KOPT-K1 (cell line): ENCODE measurements around the gene GRK1.
"Not testable (repeated sequence)": the region's sequence is repeated elsewhere in the genome, so short reads cannot be mapped to it uniquely, and the experiment has no call there.

Source experiments
- H3K27ac ChIP-seq: fragments of 200-600 bp; sonication (generic); 2 replicates; pipeline ENCODE4 v1.5.1; 2016; ENCODE audit warnings: antibody characterized with exemption, mild to moderate bottlenecking, low read depth, low read length; ENCODE audit not compliant: poor library complexity, severe bottlenecking
- H3K36me3 ChIP-seq: fragments of 200-600 bp; sonication (generic); 2 replicates; pipeline ENCODE4 v1.5.1; 2017; ENCODE audit warnings: antibody characterized with exemption, mild to moderate bottlenecking, low read length, moderate library complexity; ENCODE audit not compliant: insufficient read depth
- H3K9me3 ChIP-seq: fragments of 200-600 bp; sonication (generic); 2 replicates; pipeline ENCODE4 v1.5.1; 2017; ENCODE audit warnings: antibody characterized with exemption, low read length, mild to moderate bottlenecking; ENCODE audit not compliant: insufficient read depth, poor library complexity, severe bottlenecking

GRK1 gene

DNA sequence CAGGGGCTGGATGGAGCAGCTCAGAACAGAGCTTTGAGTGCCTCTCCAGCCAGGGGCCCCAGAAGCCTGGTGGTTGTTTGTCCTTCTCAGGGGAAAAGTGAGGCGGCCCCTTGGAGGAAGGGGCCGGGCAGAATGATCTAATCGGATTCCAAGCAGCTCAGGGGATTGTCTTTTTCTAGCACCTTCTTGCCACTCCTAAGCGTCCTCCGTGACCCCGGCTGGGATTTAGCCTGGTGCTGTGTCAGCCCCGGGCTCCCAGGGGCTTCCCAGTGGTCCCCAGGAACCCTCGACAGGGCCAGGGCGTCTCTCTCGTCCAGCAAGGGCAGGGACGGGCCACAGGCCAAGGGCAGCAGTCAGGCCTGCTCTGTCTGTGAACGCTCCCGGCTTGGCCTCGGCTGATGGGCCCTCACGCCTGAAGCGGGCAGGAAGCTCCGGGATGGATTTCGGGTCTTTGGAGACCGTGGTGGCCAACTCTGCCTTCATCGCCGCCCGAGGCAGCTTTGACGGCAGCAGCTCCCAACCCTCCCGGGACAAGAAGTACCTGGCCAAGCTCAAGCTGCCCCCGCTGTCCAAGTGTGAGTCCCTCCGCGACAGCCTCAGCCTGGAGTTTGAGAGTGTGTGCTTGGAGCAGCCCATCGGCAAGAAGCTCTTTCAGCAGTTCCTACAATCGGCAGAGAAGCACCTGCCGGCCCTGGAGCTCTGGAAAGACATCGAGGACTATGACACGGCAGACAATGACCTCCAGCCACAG, at the start of gene GRK1:
TSS of gene GRK1 (plus strand) at position 269 of the 751 bp plus-strand sequence. CDS start at position 437, 168 bp downstream.
- Histone ChIP-seq H3K36me3 (no peaks in the 10 kb centered on the region), H3K9me3 (peaks cover under 1% of the 10 kb centered on the region), H3K27ac (no peak within 1 kb of the TSS)

DNA sequence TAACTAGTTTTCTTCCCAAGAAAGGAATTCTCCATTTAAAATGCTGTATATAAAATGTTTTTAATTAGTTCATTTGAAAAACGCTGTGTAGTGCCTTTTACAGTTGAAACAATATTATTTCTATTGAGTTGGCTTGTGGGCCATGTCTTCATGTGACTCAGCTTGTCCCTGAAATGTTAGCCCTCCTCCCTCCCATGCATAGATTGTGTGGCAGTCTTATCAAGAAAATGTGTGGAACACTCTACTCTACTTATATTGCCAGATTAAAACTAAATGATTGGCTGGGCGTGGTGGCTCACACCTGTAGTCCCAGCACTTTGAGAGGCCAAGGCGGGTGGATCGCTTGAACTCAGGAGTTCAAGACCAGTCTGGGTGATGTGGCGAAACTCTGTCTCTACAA, 49.1 kb upstream of the GRK1 start:
- Histone ChIP-seq H3K27ac (no peak overlapping the region), H3K36me3 (peaks cover 86% of the 10 kb centered on the region)

DNA sequence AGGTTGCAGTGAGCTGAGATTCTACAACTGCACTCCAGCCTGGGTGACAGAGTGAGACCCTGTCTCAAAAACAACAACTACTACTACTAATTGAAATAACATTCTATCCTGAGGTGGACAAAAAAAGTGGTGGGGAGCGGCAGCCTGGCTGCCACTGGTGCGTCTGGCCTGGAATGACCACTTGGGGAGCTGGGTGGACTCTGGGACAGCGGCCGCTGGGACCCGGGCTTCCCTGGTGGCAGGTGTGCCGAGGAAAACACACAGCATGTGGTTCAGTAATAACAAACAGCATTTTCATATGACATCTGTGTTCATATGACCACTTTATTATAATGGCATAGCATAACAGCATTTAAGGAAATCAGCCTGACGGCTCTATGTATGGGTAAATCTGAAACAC, 48.6 kb upstream of the GRK1 start:
- Histone ChIP-seq H3K36me3 (peaks cover 86% of the 10 kb centered on the region), H3K9me3 (no peaks in the 10 kb centered on the region), H3K27ac (no peak overlapping the region)

More for the DNA sequence above, 49.1 kb upstream of the GRK1 start:
- no peaks in the 10 kb centered on the region for H3K9me3 ChIP-seq

DNA sequence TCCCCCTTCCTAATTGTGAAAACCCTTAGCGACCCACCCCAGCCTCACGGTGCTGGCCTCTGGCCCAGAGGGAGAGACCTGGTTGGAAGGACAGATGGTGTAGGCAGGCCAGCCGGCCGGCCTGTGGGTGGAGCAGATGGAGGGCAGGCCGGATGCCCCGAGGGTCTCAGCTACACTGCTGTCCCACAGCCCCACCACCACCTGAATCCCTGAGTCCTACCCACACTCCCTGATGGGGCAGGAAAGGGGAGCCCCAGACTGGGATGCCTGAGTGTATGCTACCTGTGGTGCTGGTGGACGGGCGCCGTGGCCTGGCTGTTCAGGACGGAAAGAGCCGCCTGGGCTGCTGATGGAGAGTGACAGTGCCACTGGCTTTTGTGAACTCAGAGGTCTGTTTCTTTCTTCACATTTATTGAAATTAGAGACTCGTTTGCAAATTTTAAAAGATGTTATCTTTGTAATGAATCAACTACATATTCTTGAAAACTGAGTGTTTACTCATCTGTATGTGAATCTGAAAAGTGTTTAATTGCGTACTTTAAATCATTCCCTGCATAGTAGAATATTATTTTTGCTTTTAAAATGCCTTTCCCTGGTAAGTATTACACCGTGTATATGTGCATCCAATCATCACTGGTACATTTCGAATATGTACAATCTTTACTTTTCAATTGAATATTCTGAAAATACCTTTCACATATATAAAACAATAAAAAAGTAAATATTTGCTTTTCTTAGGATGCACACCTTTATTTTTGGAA, 46.8 kb upstream of the GRK1 start:
- H3K27ac ChIP-seq = no peak overlapping the region
- H3K36me3 ChIP-seq = peaks cover 86% of the 10 kb centered on the region
- no peaks in the 10 kb centered on the region for H3K9me3 ChIP-seq

DNA sequence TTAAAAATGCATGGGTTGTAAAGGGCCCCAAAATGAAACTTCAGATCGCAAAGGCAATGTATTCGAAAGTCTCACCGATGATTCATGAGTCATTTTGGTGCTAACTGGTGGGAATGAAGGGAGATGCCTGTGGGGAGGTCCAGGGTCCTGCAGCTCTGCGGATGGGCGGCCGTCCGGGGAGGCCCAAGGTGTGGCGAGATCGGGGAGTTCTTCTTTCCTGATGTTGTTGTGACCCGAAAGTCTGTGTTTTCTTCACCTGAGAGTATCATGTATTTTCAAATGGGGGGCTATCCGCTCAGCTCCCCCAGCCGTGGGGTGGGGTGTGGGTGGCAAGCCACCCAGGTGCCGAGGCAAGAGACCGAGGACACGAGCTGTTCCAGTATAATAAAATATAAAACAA, 46.0 kb upstream of the GRK1 start:
- Histone ChIP-seq H3K9me3 (no peaks in the 10 kb centered on the region), H3K27ac (no peak overlapping the region), H3K36me3 (peaks cover 86% of the 10 kb centered on the region)

DNA sequence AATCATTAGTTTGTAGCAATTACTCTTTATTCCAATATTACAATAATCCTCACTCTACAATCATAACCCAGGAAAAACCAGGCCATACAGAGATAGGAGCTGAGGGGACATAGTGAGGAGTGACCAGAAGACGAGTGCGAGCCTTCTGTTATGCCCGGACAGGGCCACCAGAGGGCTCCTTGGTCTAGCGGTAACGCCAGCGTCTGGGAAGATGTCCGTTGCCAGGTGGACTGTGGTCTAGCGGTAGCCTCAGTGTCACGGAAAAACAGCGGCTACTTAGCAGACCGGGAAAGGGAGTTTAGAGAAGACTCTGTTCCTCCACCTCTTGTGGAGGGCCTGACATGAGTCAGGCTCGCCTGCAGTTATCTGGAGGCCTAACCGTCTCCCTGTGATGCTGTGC, 45.5 kb upstream of the GRK1 start:
- H3K27ac ChIP-seq, H3K9me3 ChIP-seq: not testable (repeated sequence)
- H3K36me3 ChIP-seq = peaks cover 86% of the 10 kb centered on the region

DNA sequence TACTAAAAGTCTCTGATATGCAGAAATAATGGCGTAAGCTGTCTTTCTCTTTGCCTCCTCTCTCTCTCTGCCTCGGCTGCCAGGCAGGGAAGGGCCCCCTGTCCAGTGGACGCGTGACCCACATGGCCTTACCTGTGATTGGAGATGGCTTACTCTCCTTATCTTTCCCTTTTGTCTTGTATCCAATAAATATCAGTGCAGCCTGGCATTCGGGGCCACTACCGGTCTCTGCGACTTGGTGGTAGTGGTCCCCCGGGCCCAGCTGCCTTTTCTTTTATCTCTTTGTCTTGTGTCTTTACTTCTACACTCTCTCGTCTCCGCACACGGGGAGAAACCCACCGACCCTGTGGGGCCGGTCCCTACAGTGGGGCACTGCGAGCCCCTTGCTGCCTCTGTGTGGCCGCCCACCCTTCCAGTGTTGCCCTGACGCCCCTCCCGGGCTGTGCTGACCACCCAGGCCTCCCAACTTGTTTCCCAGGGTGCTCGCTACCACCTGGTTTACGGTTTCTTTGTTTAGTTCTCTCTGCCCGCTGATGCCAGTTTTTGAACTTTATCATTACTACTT, 45.0 kb upstream of the GRK1 start:
- peaks cover 86% of the 10 kb centered on the region for H3K36me3 ChIP-seq

DNA sequence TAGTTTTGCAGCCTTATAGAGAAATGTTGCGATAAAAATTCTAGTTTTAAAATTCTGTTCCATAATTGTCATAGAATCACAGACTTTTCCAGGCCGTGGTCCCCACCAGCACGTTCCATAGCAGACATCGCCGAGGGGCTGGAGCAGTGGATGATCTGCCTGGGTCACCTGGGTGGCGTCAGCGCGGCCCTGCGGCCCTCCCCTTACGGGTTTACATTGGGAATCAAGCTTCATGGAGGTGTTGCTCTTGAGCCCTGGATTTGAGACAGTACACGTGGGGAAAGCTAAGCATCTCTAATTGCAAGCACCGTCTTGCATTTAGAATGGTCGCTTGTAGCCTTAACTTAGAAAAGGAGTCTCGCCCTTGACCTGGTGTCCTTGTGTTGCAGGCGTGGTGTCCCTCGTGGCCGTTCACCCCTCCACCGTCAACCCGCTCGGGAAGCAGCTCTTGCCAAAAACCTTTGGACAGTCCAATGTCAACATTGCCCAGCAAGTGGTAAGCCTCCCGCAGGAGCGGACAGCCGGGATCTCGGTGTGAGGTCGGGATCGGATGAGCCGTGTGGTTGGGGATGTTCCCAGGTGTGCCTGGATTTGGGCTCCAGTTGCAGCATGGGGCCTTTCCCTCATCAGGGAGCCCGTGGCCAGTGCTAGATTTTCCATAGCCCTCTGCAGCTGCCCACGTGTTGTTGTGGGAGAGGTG, 44.1 kb upstream of the GRK1 start:
- no peaks in the 10 kb centered on the region for H3K9me3 ChIP-seq
- no peak overlapping the region for H3K27ac ChIP-seq
- peaks cover 86% of the 10 kb centered on the region for H3K36me3 ChIP-seq

More for the DNA sequence above, 45.0 kb upstream of the GRK1 start:
- H3K27ac ChIP-seq, H3K9me3 ChIP-seq: not testable (repeated sequence)

DNA sequence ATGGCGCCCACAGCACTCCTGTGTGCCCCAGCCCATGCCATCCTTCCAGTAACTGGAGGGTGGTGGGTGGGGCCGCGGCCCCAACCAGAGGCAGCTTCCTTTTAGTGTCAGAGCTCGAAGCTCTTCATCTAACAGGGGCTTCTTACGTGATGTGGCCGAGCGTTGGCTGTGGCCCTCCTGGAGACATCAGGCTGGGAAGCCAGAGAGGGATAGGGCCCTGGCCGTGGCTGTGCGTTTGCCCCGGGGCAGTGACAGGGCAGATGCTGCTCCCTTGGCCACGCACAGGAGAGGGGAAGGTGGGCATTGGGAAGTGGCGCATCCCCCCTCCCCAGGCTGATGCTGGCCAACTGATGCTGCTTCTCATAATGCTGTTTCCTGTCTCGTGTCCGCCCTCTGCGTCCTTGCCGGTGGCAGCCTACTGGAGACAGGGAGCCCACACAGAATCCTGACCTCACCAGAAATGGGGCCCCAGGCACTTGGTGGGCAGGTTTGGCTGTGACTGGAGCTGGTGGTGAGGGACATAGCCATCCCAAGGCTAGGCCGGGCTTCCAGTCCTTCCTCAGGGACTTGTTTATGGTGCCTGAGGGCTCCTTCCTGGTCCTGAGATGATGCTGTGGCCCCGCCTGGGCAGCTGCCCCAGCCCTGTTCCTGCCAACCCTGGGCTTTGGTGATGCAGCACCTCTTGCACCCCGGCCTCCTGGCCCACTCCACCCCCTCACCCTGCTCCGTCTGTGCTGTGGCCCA, 43.4 kb upstream of the GRK1 start:
- Histone ChIP-seq H3K27ac (no peak overlapping the region), H3K9me3 (no peaks in the 10 kb centered on the region), H3K36me3 (peaks cover 86% of the 10 kb centered on the region)

DNA sequence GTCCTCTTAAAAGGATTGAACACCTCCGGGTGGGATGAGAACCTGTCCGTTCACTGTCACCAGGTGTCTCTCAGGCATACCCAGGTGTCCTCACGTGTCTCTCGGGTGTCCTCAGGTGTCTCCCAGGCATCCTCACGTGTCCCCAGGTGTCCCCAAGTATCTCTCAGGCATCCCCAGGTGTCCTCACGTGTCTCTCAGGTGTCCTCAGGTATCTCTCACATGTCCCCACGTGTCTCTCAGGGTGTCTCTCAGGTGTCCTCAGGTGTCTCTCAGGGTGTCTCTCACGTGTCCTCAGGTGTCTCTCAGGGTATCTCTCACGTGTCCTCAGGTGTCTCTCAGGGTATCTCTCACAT, 42.8 kb upstream of the GRK1 start:
- Histone ChIP-seq H3K27ac (no peak overlapping the region), H3K9me3 (no peaks in the 10 kb centered on the region), H3K36me3 (peaks cover 86% of the 10 kb centered on the region)

DNA sequence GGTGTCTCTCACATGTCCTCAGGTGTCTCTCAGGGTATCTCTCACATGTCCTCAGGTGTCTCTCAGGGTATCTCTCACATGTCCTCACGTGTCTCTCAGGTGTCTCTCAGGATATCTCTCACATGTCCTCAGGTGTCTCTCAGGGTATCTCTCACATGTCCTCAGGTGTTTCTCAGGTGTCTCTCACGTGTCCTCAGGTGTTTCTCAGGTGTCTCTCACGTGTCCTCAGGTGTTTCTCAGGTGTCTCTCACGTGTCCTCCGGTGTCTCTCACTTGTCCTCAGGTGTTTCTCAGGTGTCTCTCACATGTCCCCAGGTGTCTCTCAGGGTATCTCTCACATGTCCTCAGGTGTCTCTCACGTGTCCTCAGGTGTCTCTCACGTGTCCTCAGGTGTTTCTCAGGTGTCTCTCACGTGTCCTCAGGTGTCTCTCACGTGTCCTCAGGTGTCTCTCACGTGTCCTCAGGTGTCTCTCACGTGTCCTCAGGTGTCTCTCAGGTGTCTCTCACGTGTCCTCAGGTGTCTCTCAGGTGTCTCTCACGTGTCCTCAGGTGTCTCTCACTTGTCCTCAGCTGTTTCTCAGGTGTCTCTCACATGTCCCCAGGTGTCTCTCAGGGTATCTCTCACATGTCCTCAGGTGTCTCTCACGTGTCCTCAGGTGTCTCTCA, 42.2 kb upstream of the GRK1 start:
- not testable (repeated sequence) for H3K27ac ChIP-seq, H3K9me3 ChIP-seq
- peaks cover 86% of the 10 kb centered on the region for H3K36me3 ChIP-seq

DNA sequence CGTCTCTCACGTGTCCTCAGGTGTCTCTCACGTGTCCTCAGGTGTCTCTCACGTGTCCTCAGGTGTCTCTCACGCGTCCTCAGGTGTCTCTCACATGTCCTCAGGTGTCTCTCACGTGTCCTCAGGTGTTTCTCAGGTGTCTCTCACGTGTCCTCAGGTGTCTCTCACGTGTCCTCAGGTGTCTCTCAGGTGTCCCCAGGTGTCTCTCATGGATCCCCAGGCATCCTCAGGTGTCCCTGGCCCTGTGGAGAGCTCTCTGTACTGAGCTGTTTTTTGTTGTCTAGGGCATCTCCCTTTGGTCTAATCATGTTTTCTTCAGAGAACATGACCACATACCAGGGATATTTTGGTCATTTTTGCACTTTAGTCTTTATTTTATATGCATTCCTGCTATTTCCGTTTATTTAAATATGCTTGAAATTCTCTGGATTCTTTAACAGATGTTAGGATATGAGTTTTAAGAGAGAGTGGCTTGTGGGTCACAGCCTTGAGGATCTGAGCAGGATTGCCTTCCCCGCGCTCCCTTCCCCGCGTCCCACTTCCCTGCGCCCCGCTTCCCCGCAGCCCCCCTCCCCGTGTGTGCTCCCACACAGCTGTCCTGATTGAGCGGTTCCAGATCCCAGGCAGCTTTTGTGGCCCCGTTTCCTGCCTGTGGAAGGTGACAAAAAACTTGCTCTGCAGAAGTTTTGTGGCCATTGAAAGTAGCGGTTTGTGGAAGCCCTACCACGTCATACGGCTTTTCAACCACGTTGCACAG, 40.9 kb upstream of the GRK1 start:
- Histone ChIP-seq H3K36me3 (peaks cover 96% of the 10 kb centered on the region), H3K27ac (no peak overlapping the region), H3K9me3 (no peaks in the 10 kb centered on the region)

DNA sequence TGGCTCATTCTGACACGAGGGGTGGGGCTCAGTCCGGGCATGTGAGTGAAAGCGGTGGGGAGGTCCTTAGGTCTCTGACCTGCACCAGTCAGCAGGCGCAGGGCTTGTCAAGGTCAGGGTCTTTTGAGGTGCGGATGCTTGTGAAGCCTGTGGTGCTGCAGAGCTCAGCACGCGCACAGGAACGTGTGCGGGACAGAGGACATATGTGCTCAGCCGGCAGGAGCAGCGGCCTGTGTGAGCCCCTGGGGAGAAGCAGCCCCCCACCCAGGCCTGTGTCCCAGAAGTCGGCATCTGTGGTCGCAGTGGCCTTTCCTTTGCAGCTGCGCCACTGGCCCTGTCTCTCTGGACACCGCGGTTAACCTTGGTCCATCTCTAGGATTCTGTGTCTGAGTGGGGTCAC, 39.9 kb upstream of the GRK1 start:
- Histone ChIP-seq H3K36me3 (peaks cover 100% of the 10 kb centered on the region), H3K9me3 (no peaks in the 10 kb centered on the region), H3K27ac (no peak overlapping the region)
